GM19452 (cell line): ENCODE results near the gene SCN7A.
"Not testable (repeated sequence)": the region's sequence is repeated elsewhere in the genome, so short reads cannot be mapped to it uniquely, and the experiment has no call there.

Experiments used
- ATAC-seq: cut with Tn5 transposase; IDR thresholded peaks from one replicate; pipeline ENCODE4 v1.9.1; 2021; ENCODE audit not compliant: unreplicated experiment

Gene SCN7A

DNA sequence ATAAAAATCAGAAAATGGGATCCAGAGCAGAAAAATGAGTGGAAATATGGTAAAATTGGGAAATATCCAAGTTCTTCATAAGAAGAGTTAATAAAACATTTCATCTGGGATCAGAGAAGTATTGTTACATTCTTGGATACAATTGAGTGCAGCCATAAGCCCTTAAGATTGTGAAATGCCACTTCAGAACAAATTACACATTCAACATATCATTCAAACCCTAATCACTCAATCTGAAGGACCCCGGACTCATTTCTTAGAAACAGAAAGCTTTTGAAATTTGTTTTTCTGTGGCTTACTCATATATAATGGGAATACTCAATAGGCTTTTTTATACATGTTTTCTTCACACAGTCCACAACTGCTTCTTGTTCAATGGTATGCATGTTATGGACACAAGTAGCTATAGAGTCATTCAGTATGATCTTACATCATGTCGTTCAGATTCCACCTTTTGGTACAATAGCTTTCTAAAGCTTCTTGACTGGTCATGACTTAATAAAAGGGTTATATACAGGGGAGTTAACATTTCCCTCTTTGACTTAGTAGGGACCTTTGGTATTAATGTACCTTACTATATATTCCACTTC is 39.9 kb downstream of the SCN7A start:
- no peak for ATAC-seq

DNA sequence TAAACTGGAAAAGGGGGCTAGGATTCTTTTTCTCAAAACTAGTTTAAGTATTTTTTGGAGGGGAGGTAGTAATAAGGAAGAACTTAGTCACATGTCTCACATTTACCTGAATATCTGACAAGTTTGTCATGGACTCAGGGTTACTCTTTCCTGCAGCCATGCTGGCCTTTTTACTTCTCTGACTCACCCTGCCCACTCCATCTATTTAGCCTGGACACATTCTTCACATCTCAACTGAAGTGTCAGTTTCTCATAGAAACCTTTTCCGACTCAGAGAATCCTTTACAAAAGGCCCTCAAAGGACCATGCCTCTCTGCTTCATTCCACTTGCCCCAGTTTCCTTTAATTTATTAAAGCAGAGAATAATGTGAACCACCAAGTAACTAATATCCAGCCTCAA is 42.6 kb downstream of the SCN7A start:
- no peak for ATAC-seq

DNA sequence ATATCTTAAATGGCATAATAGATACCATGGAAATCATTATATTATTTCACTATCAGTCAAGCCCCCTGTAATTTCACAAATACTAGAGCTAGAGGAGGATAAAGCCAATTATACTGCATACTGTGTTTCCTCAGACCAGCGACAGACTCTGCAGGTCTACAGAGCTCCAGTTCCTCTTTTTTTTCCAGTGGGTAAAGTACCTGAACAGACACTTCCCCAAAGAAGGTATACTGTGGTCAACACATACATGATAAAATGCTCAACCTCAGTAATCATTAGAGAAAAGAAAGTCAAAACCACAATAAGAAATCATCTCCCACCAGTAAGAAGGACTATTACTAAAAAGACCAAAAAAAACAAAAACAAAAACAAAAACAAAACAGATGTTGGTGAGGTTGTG is 44.6 kb downstream of the SCN7A start:
- ATAC-seq, result no peak

DNA sequence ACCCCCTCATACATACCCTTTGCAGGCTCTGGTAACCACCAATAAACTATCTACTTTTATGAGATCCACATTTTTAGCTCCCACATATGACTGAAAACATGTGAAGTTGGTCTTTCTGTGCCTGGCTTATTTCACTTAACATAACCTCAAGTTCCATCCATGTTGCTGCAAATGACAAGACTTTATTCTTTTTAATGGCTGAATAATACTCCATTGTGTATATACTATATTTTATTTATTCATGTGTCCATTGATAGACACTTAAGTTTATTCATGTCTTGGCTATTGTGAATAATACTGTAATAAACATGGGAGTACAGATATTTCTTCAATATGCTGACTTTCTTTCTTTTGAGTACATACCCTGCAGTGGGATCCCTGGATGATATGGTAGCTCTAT is 45.9 kb downstream of the SCN7A start:
- ATAC-seq, result no peak

DNA sequence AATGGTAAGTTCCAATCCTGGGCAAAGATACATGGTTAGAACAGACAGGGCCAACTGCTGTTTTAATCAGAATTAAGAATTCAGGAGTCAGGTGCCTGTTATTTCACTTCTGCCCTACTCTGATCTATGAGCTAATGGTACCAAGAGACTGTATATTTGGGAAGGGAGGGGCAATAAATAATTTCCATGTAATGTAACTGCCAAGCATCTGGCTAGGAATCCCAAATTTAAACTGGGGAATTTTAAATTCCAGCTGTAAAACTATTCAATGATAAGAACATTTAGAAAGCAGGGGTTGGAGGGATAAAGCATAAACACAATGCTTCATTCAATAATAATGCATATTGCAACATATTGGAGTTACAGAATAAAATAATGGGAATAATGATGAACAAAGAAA is 49.7 kb downstream of the SCN7A start:
- no peak for ATAC-seq

GRCh38 chr2:166440313-166440712 is 53.7 kb downstream of the SCN7A start:
- ATAC-seq, result no peak

DNA sequence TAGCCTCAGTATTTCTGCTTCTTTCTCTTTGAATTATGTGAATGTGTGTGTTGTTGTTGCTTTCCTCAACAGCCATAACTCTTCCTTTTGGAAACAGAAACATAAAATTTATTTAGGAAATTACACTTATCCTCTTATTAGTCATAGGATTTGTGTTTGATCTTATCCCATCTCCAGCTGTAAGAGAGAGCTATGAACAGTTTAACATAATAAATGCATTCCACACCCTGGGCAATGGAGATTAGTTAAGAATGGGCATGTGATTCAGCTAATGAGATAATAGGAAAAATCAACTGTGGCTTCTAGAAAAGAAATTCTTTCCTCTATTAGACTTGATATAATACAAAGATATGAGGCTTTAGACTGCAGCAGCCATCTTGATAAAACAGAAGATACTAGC is 55.0 kb downstream of the SCN7A start:
- ATAC-seq, result no peak

DNA sequence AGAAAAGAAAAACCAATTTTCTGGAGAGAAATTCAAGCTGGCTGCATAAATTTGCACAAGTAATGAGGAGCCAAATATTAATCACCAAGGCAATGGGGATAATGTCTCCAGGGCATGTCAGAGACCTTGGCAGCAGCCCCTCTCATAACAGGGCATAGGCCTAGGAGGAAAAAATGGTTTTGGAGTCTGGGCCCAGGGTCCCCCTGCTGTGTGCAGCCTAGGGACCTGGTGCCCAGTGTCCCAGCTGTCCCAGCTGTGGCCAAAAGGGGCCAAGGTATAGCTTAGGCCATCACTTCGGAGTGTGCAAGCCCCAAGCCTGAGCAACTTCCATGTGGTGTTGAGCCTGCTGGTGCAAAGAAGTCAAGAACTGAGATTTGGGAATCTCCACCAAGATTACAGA is 57.1 kb downstream of the SCN7A start:
- no peak for ATAC-seq

DNA sequence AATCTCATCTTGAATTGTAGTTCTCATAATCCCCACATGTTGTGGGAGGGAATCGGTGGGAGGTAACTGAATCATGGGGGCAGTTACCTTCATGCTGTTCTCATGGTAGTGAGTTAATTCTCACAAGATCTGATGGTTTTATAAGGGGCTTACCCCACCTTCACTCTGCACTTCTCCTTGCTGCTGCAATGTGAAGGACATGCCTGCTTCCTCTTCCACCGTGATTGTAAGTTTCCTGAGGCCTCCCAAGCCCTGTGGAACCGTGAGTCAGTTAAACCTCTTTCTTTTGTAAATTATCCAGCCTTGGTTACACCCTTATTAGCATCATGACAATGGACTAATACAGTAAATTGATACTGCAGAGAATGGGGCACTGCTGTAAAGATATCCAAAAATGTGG is 57.9 kb downstream of the SCN7A start:
- no peak for ATAC-seq

DNA sequence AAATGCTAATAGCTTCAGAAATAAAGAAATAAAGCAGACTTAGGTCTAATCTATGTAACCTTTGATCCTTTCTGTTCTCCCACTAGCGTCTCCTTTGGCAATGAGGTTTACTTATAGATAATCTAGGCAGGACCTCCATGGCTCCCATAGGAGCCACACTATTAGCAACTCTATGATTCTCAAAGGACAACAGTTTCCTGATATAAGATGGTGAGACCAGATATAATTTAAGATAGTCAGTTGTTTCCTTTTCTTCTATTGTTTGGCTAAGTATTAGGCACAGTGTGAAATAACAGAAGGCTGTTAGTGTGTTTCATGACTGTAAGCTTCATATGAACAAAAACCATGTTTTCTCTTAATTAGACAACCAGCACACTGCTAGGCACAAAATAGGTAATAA is 59.6 kb downstream of the SCN7A start:
- ATAC-seq, result no peak

- no peak for ATAC-seq
These were observed 60.6 kb downstream of the SCN7A start for GRCh38 chr2:166433457-166433856.

- ATAC-seq, result no peak
These were observed 61.7 kb downstream of the SCN7A start for GRCh38 chr2:166432331-166432730.

GRCh38 chr2:166424841-166425240 is 69.2 kb downstream of the SCN7A start:
- no peak for ATAC-seq

DNA sequence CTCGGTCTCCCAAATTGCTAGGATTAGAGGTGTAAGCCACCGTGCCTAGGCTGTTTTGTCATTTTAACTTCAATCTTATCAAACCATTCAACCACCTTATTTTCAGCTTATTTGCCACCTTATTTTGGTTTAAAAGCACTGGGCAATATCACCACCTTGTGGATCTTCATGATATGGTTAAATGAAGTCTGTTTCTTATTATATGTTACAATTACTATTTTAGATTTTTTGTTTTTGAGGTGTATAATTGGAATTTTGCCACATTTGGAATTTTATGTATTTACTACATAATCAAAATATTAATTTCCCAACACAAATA is 74.5 kb downstream of the SCN7A start:
- ATAC-seq, result no peak

- ATAC-seq, result no peak
These were observed 75.0 kb downstream of the SCN7A start for GRCh38 chr2:166418853-166419615.

DNA sequence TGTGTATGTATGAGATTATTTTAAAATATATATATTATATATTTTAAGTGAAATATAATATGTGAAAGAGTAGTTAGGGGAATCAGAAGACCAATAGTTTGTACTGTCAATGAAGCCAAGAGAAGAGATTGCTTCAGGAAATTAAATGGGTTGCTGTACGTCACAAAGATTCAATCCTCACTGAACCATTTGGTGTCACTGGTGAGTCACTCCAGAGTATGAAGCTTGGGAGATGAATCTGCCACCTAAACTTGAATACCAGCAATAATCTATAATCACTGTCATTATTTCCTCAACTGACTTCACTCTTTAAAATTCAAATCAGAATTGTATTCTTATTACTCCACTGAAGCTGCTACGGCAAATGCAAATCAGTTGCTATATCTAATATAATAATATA is 76.4 kb downstream of the SCN7A start:
- no peak for ATAC-seq

DNA sequence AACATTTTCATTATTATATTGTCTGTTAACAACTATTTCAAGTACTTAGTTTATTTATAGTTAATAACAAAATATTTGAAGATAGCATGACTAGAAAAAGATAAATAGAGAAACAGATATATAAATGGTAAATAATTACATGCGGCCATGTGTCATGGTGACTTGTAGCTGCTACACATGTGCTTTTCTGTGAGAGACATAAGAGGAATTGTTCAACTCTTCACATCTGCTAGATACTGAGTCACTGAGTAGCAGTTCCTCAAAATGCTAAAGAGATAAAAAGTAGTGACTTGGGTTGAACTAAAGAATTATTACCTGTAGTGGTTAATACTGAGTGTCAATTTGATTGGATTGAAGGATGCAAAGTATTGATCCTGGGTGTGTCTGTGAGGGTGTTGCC is 80.8 kb downstream of the SCN7A start:
- ATAC-seq, result no peak

DNA sequence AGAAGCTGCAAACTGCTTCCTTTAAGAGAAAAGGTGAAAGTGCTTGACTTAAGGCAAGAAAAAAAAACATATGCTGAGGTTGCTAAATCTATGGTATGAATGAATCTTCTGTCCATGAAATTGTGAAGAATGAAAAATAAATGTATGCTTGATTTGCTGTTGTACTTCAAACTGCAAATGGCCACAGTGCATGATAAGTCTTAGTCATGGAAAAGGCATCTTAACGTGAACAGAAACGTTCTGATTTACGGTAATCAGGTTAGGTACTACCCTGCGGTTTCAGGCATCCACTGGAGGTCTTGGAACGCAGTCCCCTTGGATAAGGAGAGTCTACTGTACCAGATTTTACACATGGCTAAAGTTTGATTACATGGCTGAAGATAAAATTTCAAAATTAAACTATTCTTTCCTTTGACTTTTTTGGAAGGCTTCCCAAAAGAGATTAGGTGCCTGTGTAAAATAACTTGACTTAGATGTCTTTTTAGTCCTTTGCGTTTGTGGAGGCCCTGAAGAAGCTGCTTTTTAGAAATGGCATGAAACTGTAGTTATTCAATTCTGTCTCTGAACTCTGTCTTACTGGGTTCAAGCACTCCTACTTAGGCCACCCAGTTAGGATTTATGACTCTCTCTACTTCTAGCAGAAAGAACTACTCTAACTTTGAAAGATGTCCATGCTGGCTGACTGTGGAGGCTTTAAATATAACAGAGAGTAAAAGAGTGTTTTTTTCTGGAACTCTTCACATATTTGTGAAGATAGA is 82.4 kb downstream of the SCN7A start:
- no peak for ATAC-seq

DNA sequence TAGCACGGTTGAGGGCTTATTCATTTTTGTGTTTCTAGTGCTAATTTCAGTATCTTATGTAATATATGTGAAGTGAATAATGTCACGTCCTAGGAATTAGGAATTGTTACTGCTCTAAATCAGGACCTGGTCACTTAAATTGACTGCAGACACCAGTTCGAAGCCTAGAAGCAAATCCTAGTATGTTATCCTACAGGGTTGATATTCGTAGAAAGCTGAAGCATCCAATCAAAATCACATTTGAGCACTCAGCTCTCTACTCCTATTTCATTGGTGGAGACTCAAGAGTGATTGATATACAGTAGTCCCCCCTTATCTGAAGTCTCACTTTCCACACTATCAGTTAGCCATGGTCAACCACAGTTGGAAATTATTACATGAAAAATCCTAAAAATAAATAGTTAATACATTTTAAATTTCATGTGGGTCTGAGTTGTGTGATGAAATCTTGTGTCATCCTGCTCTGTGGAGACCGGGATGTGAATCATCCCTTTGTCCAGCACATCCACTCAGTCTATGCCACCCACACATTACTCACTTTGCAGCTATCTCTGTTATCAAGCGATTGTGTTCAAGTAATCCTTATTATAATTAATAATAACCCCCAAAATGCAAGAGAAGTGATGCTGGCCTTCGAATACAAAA is 83.1 kb downstream of the SCN7A start:
- ATAC-seq, result no peak

DNA sequence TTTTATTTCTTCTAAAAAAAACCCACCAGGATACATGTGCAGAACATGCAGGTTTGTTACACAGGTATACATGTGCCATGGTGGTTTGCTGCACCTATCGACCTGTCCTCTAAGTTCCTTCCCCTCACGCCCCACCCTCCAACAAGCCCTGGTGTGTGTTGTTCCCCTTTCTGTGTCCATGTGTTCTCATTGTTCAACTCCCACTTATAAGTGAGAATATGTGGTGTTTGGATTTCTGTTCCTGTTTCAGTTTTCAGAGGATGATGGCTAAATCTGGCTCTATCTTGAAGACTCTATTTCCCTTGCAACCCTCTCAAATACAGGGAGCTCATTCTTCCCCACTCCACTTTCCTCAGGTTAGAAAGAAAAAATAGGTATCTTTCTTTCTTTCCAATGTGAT is 86.3 kb downstream of the SCN7A start:
- not testable (repeated sequence) for ATAC-seq

GRCh38 chr2:166406374-166406773 is 87.7 kb downstream of the SCN7A start:
- ATAC-seq, result no peak

- no peak for ATAC-seq
These were observed 88.5 kb downstream of the SCN7A start for GRCh38 chr2:166405569-166405926.
